ENCODE results near the gene TOR4A.
"Not testable (repeated sequence)": the region's sequence is repeated elsewhere in the genome, so short reads cannot be mapped to it uniquely, and the experiment has no call there.

The TOR4A gene

DNA sequence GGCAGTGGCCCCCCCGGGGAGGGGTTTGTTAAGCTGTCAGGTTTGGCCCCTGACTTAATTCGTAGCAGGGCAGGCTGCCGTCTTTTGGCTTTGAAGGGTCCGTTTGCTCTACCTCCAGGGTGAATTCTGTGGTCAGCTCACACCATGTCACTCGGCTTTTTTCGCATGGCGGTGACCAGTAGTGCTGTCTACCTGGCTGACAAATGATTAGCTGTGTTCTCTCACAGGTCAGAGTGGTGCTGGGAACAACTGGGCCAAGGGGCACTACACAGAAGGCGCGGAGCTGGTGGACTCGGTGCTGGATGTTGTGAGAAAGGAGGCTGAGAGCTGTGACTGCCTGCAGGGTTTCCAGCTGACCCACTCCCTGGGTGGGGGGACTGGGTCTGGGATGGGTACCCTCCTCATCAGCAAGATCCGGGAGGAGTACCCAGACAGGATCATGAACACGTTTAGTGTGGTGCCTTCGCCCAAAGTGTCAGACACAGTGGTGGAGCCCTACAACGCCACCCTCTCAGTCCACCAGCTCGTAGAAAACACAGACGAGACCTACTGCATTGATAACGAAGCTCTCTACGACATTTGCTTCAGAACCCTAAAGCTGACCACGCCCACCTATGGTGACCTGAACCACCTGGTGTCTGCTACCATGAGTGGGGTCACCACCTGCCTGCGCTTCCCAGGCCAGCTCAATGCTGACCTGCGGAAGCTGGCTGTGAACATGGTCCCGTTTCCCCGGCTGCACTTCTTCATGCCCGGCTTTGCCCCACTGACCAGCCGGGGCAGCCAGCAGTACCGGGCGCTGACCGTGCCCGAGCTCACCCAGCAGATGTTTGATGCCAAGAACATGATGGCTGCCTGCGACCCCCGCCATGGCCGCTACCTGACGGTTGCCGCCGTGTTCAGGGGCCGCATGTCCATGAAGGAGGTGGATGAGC is 35.0 kb upstream of the TOR4A start:
- TF ChIP-seq POLR2AphosphoS5 (IDR thresholded peaks at IDR 0.05; ENCODE audit: low read depth) (no peak; the same call in 1 of the 2 replicates), SPI1 (IDR thresholded peaks at IDR 0.05; ENCODE audit: borderline replicate concordance, low read depth) (no peak), REST (IDR thresholded peaks at IDR 0.05; ENCODE audit: insufficient replicate concordance, low read depth) (no peak), GABPA (IDR thresholded peaks at IDR 0.05; ENCODE audit: low read depth) (no peak), CTCF (IDR thresholded peaks at IDR 0.05; ENCODE audit: insufficient read depth, low read length) (no peak)
- no peak for DNase-seq (ENCODE audit: low read depth in 1 of 2, low spot score in 1 of 2)
- Histone ChIP-seq H3K27me3 (ENCODE audit: insufficient read depth, poor library complexity, severe bottlenecking) (no peaks in the 10 kb centered on the region), H3K4me3 (replicated peaks; ENCODE audit: insufficient read depth, low read length) (peak overlapping the region; percentile 97), H3K27ac (replicated peaks) (peak overlapping the region; percentile 65)

- DNase-seq (ENCODE audit: low read depth in 1 of 2, low spot score in 1 of 2); H3K27me3 ChIP-seq (ENCODE audit: insufficient read depth, poor library complexity, severe bottlenecking); H3K4me3 ChIP-seq (replicated peaks; ENCODE audit: insufficient read depth, low read length); H3K27ac ChIP-seq (replicated peaks): not testable (repeated sequence)
These were observed 34.3 kb upstream of the TOR4A start for GRCh38 chr9:137243266-137243625.

- DNase-seq (ENCODE audit: low read depth in 1 of 2, low spot score in 1 of 2) = peak in 1 of 2 experiments; percentile 48
- no peaks in the 10 kb centered on the region for H3K27me3 ChIP-seq (ENCODE audit: insufficient read depth, poor library complexity, severe bottlenecking)
- no peak for TF ChIP-seq REST (IDR thresholded peaks at IDR 0.05; ENCODE audit: insufficient replicate concordance, low read depth)
- peak; percentile 80 for TF ChIP-seq POLR2AphosphoS5 (IDR thresholded peaks at IDR 0.05; ENCODE audit: low read depth)
- peak; percentile 40; the same call in 1 of the 2 replicates for TF ChIP-seq GABPA (IDR thresholded peaks at IDR 0.05; ENCODE audit: low read depth)
- H3K4me3 ChIP-seq (replicated peaks; ENCODE audit: insufficient read depth, low read length) = no peak overlapping the region
- H3K27ac ChIP-seq (replicated peaks) = no peak overlapping the region
These were observed 33.7 kb upstream of the TOR4A start for GRCh38 chr9:137243626-137244485.

DNA sequence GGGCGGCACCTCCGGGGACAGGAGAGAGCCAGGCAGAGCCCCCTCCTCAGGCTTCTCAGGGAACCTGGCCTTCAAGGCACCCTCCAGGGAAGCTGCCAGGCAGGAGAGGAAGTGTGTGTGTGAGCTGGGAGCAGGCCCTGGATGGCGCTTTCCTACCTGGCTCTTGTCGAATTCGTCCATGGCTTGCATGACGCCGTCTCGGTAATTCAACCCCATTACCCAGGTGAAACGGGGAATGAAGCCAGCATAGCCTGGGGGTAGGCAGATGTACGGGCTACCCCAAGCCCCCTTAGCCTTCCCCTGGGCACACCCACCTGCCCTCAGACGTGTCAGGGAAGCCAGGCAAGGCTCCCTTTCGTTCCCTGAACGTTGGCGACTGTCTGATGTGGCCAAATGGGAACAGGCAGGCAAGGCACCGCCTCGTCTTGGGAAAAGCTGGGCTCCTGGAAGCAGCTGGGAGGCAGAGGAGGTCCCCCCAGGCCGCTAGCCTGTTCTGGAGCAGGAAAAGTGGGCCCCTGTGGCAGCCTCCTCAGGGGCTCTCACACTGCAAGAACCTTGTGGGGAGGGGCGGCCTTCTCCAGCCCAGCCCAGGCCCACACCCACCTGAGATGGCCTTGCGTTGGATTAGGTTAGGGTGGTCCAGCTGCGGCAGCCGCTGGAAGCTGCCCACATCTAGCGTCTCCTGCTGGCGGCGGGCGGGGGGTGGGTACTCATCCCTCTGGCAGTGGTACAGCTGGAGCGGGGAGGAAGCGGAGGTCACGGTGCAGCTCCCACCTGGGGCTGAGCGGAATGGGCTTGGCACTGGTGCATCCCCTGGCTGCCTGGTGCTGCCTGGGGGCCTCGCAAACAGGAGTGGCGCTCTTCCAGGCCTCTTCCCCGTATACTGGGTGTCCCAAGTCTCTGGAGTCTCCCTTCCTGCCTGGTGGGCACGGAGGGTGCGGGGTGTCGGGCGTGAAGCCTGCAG is 32.8 kb upstream of the TOR4A start:
- Histone ChIP-seq H3K4me3 (replicated peaks; ENCODE audit: insufficient read depth, low read length) (no peak overlapping the region), H3K27ac (replicated peaks) (no peak overlapping the region), H3K27me3 (ENCODE audit: insufficient read depth, poor library complexity, severe bottlenecking) (no peaks in the 10 kb centered on the region)
- TF ChIP-seq REST (IDR thresholded peaks at IDR 0.05; ENCODE audit: insufficient replicate concordance, low read depth) = no peak
- no peak for TF ChIP-seq GABPA (IDR thresholded peaks at IDR 0.05; ENCODE audit: low read depth)
- no peak for TF ChIP-seq SPI1 (IDR thresholded peaks at IDR 0.05; ENCODE audit: borderline replicate concordance, low read depth)
- TF ChIP-seq POLR2AphosphoS5 (IDR thresholded peaks at IDR 0.05; ENCODE audit: low read depth) = no peak
- no peak for TF ChIP-seq CTCF (IDR thresholded peaks at IDR 0.05; ENCODE audit: insufficient read depth, low read length)
- DNase-seq (ENCODE audit: low read depth in 1 of 2, low spot score in 1 of 2) = no peak

Measured in HL-60 (cell line).